ENCODE measurements around the gene FOXM1.

Gene FOXM1

GRCh38 chr12:2854669-2855453, 22.1 kb downstream of the FOXM1 start:
- no peak overlapping the region for H3K4me3 ChIP-seq (ENCODE audit: low read length)
- DNase-seq (ENCODE audit: low read depth) = no peak
- TF ChIP-seq, protein P1, sequence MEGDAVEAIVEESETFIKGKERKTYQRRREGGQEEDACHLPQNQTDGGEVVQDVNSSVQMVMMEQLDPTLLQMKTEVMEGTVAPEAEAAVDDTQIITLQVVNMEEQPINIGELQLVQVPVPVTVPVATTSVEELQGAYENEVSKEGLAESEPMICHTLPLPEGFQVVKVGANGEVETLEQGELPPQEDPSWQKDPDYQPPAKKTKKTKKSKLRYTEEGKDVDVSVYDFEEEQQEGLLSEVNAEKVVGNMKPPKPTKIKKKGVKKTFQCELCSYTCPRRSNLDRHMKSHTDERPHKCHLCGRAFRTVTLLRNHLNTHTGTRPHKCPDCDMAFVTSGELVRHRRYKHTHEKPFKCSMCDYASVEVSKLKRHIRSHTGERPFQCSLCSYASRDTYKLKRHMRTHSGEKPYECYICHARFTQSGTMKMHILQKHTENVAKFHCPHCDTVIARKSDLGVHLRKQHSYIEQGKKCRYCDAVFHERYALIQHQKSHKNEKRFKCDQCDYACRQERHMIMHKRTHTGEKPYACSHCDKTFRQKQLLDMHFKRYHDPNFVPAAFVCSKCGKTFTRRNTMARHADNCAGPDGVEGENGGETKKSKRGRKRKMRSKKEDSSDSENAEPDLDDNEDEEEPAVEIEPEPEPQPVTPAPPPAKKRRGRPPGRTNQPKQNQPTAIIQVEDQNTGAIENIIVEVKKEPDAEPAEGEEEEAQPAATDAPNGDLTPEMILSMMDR (conservative IDR thresholded peaks at IDR 0.05; ENCODE audit: low read length) = no peak

GRCh38 chr12:2853626-2854025, 23.3 kb downstream of the FOXM1 start:
- H3K4me3 ChIP-seq (ENCODE audit: low read length) = no peak overlapping the region
- DNase-seq (ENCODE audit: low read depth) = peak; percentile 75
- TF ChIP-seq, protein P1 (conservative IDR thresholded peaks at IDR 0.05; ENCODE audit: low read length) = peak; percentile 87

- DNase-seq (ENCODE audit: low read depth) = no peak
- TF ChIP-seq, protein P1 (conservative IDR thresholded peaks at IDR 0.05; ENCODE audit: low read length) = no peak
- H3K4me3 ChIP-seq (ENCODE audit: low read length) = no peak overlapping the region
Measured at GRCh38 chr12:2851931-2852330, 25.0 kb downstream of the FOXM1 start.

DNA sequence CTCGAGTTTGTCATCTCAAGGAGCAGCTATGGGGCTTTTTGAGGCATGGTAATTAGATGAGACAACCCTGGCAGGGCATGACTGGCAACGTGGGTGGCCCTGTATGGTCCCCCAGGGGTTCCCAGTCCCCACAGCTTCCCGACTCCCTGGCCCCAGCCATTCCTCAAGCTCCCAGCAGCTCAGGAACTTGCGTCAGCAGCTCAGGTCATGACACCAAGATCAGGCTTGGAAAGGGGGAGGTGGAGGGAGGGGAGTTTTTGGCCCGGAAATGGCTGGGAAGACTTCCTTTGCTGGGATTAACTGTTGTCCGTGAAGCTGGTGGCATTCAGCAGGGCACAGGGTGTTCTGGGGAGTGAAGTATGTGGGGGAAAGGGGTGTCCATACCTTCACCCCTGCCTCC, 31.7 kb downstream of the FOXM1 start:
- peak; percentile 47 for DNase-seq (ENCODE audit: low read depth)
- TF ChIP-seq, protein P1 (conservative IDR thresholded peaks at IDR 0.05; ENCODE audit: low read length) = no peak
- H3K4me3 ChIP-seq (ENCODE audit: low read length) = no peak overlapping the region

DNA sequence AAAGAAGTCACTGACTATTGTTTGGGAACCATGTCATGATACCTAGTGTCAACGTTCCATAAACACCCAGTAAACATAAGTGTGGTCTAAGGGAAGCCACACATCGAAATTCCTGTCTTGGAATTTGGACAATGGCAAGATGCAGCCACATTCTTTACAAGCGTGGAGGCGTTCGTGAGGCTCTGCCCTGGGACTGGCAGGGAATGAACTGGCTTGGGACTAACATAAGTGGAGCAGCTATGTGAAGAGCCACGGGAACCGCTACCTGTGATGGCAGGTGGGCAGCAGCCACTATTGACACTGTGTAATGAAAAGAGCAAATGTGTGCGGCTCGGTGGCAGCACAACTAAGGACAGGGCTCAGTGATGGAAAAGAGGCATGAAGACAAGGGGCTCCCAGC, 32.2 kb downstream of the FOXM1 start:
- peak; percentile 37 for DNase-seq (ENCODE audit: low read depth)
- TF ChIP-seq, protein P1 (conservative IDR thresholded peaks at IDR 0.05; ENCODE audit: low read length) = no peak

DNA sequence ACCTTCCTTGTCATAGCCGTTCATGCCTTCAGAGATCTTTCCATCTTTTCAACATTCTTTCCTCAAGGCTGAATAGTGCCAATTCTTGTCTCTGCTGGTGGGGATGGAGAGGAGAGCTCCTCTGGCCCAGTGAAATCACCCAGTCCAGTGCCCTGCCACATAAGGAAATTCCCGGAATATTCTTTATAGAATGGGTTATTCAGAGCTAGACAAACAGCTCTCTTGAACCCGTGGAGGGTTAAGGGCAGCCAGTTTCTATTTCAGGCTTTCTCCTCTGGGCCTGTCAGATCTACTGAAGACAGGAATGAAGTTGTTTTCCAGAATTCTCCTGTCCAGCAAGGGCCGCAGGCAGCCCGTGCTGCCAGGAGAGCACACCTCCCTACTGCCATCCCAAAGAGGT, 34.0 kb downstream of the FOXM1 start:
- TF ChIP-seq, protein P1 (conservative IDR thresholded peaks at IDR 0.05; ENCODE audit: low read length) = no peak
- DNase-seq (ENCODE audit: low read depth) = no peak
- H3K4me3 ChIP-seq (ENCODE audit: low read length) = no peak overlapping the region

More for the DNA sequence above, 32.2 kb downstream of the FOXM1 start:
- H3K4me3 ChIP-seq (ENCODE audit: low read length) = no peak overlapping the region

DNA sequence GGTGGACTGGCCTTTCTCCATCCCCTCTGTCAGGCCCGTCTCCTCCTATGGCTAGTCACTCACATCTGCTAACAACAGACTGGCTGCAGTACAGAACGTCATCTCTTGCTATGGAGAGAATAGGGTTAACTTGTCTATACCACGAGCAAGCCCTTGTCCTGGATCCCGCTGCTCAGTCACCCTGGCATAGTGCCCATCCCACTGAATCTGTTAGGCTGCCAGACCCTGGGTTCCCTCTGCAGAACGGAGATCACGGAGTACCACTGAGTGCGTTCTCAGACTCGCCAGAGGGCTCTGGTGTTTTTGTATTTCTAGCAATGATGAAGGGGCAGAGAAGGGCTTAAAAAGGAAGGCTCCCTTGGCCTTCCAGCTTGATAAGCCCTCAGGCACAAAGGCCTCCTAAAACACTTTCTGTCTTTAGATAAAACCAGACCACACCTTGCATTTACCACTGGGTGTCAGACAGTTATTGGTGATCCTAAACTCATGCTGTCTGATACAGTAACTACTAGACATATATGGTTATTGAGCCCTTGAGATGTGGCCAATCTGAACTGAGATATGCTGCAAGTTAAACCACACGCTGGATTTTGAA, 35.8 kb downstream of the FOXM1 start:
- no peak for DNase-seq (ENCODE audit: low read depth)
- TF ChIP-seq, protein P1 (conservative IDR thresholded peaks at IDR 0.05; ENCODE audit: low read length) = no peak
- H3K4me3 ChIP-seq (ENCODE audit: low read length) = no peak overlapping the region

Data from AG10803 (cell line).